Mesenchymal stem cell (in vitro differentiated cells and primary cell): ENCODE results near the gene GH1.

ENCODE experiments used
- DNase-seq: peaks from one replicate; pipeline ENCODE4 v3.0.0-alpha.2; 2013
- H2AFZ ChIP-seq: one replicate; pipeline ENCODE4 v1.6.1; 2013; ENCODE audit warnings: low read depth, mild to moderate bottlenecking, control low read depth, inconsistent platforms, low read length, moderate library complexity
- H2AK5ac ChIP-seq: 2 replicates; pipeline ENCODE4 v1.6.1; 2013; ENCODE audit warnings: low read length, moderate library complexity, mild to moderate bottlenecking, inconsistent platforms; ENCODE audit not compliant: severe bottlenecking
- H2BK120ac ChIP-seq: one replicate; pipeline ENCODE4 v1.6.1; 2013; ENCODE audit warnings: low read depth, mild to moderate bottlenecking, inconsistent platforms, low read length, moderate library complexity
- H2BK12ac ChIP-seq, 2 experiments: one replicate each; pipeline ENCODE4 v1.6.1; 2013; ENCODE audit warnings: inconsistent platforms in 2 of 2, low read length in 2 of 2, mild to moderate bottlenecking in 2 of 2, moderate library complexity in 2 of 2, control low read depth in 1 of 2
- H2BK15ac ChIP-seq: one replicate; pipeline ENCODE4 v1.6.1; 2013; ENCODE audit warnings: mild to moderate bottlenecking, low read depth, inconsistent platforms; ENCODE audit not compliant: poor library complexity, severe bottlenecking
- H2BK5ac ChIP-seq: 2 replicates; pipeline ENCODE4 v1.6.1; 2013; ENCODE audit warnings: low read depth, mild to moderate bottlenecking, low read length, control low read depth, inconsistent platforms; ENCODE audit not compliant: poor library complexity, severe bottlenecking
- H3K14ac ChIP-seq, 2 experiments: one replicate each; pipeline ENCODE4 v1.6.1; 2013; ENCODE audit warnings: inconsistent platforms in 2 of 2, low read length in 2 of 2, control low read depth in 1 of 2, mild to moderate bottlenecking in 1 of 2, moderate library complexity in 1 of 2
- H3K18ac ChIP-seq, 2 experiments: one replicate each; pipeline ENCODE4 v1.6.1; 2013; ENCODE audit warnings: inconsistent platforms in 2 of 2, low read length in 2 of 2, control low read depth in 1 of 2, low read depth in 1 of 2, mild to moderate bottlenecking in 1 of 2
- H3K23ac ChIP-seq, 2 experiments: one replicate each; pipeline ENCODE4 v1.6.1; 2013; ENCODE audit warnings: inconsistent platforms in 2 of 2, low read length in 2 of 2, mild to moderate bottlenecking in 2 of 2, moderate library complexity in 2 of 2, control low read depth in 1 of 2
- H3K27ac ChIP-seq: 2 replicates; pipeline ENCODE4 v1.5.1; 2013; ENCODE audit warnings: mild to moderate bottlenecking, moderate library complexity, low read length, control low read depth, inconsistent platforms; ENCODE audit not compliant: poor library complexity, severe bottlenecking
- H3K27me3 ChIP-seq, 2 experiments: 2 replicates each; pipeline versions ENCODE4 v1.6.1 to v1.7.0; 2013; ENCODE audit warnings: low read length in 2 of 2, mild to moderate bottlenecking in 2 of 2, moderate library complexity in 2 of 2, control low read depth in 1 of 2, inconsistent platforms in 1 of 2; ENCODE audit not compliant: control insufficient read depth in 1 of 2, insufficient read depth in 1 of 2
- H3K36me3 ChIP-seq, 2 experiments: 2 replicates each; pipeline versions ENCODE4 v1.6.1 to v1.7.0; 2013; ENCODE audit warnings: low read length in 2 of 2, control low read depth in 1 of 2, inconsistent platforms in 1 of 2, low read depth in 1 of 2, mild to moderate bottlenecking in 1 of 2; ENCODE audit not compliant: insufficient read depth in 2 of 2, control insufficient read depth in 1 of 2
- H3K4ac ChIP-seq, 2 experiments: one replicate each; pipeline ENCODE4 v1.6.1; 2013; ENCODE audit warnings: inconsistent platforms in 2 of 2, low read length in 2 of 2, mild to moderate bottlenecking in 2 of 2, moderate library complexity in 2 of 2, control low read depth in 1 of 2, low read depth in 1 of 2
- H3K4me1 ChIP-seq: 2 replicates; pipeline ENCODE4 v1.6.1; 2013; ENCODE audit warnings: low read depth, low read length, control low read depth; ENCODE audit not compliant: control insufficient read depth, insufficient read depth
- H3K4me2 ChIP-seq: 2 replicates; pipeline ENCODE4 v1.6.1; 2013; ENCODE audit warnings: low read length, mild to moderate bottlenecking, inconsistent platforms; ENCODE audit not compliant: poor library complexity, severe bottlenecking
- H3K4me3 ChIP-seq, 2 experiments: 2 replicates each; pipeline versions ENCODE4 v1.5.1 to v1.7.0; 2013; ENCODE audit warnings: low read length in 2 of 2, mild to moderate bottlenecking in 2 of 2, control low read depth in 1 of 2, low read depth in 1 of 2; ENCODE audit not compliant: insufficient read depth in 1 of 2
- H3K79me1 ChIP-seq: replicated peaks from 2 replicates; pipeline ENCODE4 v1.6.1; 2013; ENCODE audit warnings: mild to moderate bottlenecking, control low read depth, low read length, inconsistent platforms; ENCODE audit not compliant: poor library complexity, severe bottlenecking
- H3K9ac ChIP-seq: 2 replicates; pipeline ENCODE4 v1.7.0; 2013; ENCODE audit warnings: mild to moderate bottlenecking, low read length, moderate library complexity
- H3K9me3 ChIP-seq: 2 replicates; pipeline ENCODE4 v1.7.0; 2013; ENCODE audit warnings: mild to moderate bottlenecking, low read length; ENCODE audit not compliant: control insufficient read depth
- H4K8ac ChIP-seq: one replicate; pipeline ENCODE4 v1.6.1; 2013; ENCODE audit warnings: inconsistent platforms, mild to moderate bottlenecking, low read length, moderate library complexity
- H4K91ac ChIP-seq: one replicate; pipeline ENCODE4 v1.6.1; 2013; ENCODE audit warnings: mild to moderate bottlenecking, low read length, inconsistent platforms
- WGBS: methylation state at CpG from one replicate; pipeline ENCODE4 v1.1.7; 2013; ENCODE audit warnings: mixed read lengths; 5-methylcytosine and 5-hydroxymethylcytosine counted together

GH1 gene

DNA sequence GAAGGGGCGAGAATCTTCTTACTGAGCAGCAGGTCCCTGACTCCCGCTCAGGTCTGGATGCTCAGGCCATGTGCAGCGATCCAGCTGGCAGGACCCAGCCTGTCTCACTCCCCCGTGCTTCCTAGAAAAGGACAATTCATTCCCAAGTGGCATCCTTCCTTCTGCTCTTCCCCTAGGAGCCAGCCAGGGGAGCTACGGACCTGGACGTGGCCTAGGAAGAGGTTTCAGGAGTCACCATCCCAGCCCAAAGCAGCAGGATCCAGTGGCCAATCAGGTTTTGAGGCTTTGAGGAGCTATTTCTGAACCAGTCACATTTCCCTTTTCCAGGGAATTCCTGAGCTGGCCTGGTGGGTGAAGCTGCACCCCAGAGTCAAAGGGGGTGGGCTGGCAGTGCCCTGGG, 21.2 kb upstream of the GH1 start:
- Histone ChIP-seq H2BK120ac (no peak overlapping the region), H2AFZ (no peak overlapping the region), H2BK12ac (no peak overlapping the region), H4K91ac (no peak overlapping the region), H3K18ac (no peak overlapping the region), H2BK5ac (no peak overlapping the region), H3K36me3 (no peaks in the 10 kb centered on the region), H2AK5ac (no peak overlapping the region), H3K4me2 (no peak overlapping the region), H3K9me3 (no peaks in the 10 kb centered on the region), H2BK15ac (no peak overlapping the region), H3K14ac (no peak overlapping the region), H4K8ac (no peak overlapping the region), H3K23ac (no peak overlapping the region), H3K9ac (no peak overlapping the region), H3K27me3 (peaks cover 6 to 37% of the 10 kb centered on the region in 2 experiments), H3K4ac (no peak overlapping the region), H3K4me3 (no peak overlapping the region), H3K79me1 (no peaks in the 10 kb centered on the region), H3K4me1 (no peaks in the 10 kb centered on the region), H3K27ac (no peak overlapping the region)
- 67% methylated on average over 5 of the region's 6 CpGs for WGBS
- no peak for DNase-seq

DNA sequence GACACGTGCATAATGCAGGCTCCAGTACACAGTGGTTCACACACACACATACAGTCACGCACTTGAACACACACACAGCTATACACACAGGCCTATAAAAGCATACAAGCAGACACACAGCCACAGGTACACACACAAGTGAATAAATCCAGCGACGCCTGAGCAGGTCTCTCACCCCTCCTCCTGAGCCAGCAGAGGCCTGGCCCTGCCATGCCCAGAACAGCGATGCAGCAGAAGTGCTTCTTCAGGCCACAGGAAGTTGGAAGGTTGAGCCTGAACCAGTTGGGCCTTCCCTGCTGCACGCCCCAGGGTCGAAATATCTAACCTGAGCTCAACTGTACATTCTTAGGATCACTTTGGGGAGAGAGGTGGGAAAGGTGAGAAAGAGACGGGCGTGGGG, 20.8 kb upstream of the GH1 start:
- Histone ChIP-seq H3K79me1 (no peaks in the 10 kb centered on the region), H3K36me3 (no peaks in the 10 kb centered on the region), H2BK12ac (no peak overlapping the region), H3K9ac (no peak overlapping the region), H3K9me3 (no peaks in the 10 kb centered on the region), H3K23ac (no peak overlapping the region), H2AFZ (no peak overlapping the region), H3K27ac (no peak overlapping the region), H2BK15ac (no peak overlapping the region), H3K4me1 (no peaks in the 10 kb centered on the region), H3K14ac (peak overlapping the region in 1 of 2 experiments; percentile 18), H2AK5ac (no peak overlapping the region), H3K27me3 (peaks cover 11 to 37% of the 10 kb centered on the region in 2 experiments), H3K4me2 (no peak overlapping the region), H3K4ac (no peak overlapping the region), H4K8ac (no peak overlapping the region), H3K18ac (no peak overlapping the region), H2BK5ac (no peak overlapping the region), H3K4me3 (no peak overlapping the region), H2BK120ac (no peak overlapping the region), H4K91ac (no peak overlapping the region)
- WGBS: 90% methylated on average over 9 of the region's 9 CpGs
- no peak for DNase-seq

DNA sequence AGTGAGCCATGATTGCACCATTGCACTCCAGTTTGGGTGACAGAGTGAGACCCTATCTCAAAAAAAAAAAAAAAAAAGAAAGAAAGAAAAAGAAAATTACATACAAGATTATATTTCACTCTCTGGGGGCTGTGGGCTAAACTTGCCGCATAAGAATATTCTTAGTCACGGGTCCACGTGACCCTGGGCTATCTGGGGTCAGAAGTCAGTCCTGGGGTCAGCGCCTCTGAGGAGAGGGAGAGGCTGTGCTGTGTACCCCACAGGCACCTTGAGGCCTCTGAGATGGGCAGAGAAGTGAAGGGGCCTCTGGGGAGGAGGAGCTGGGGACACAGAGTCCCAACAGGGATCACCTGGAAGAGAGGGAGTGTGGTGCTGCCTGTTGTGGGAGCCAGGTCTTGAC, 19.3 kb upstream of the GH1 start:
- H3K18ac ChIP-seq: no peak overlapping the region
- no peaks in the 10 kb centered on the region for H3K36me3 ChIP-seq
- H2BK12ac ChIP-seq: no peak overlapping the region
- WGBS: 88% methylated on average over 4 of the region's 4 CpGs
- no peak overlapping the region for H3K4ac ChIP-seq
- no peak for DNase-seq
- H4K91ac ChIP-seq: no peak overlapping the region
- H3K27me3 ChIP-seq: peaks cover 11 to 43% of the 10 kb centered on the region in 2 experiments
- H3K4me3 ChIP-seq: no peak overlapping the region
- H3K4me1 ChIP-seq: no peaks in the 10 kb centered on the region
- H2BK120ac ChIP-seq: no peak overlapping the region
- H2BK15ac ChIP-seq: no peak overlapping the region
- H3K14ac ChIP-seq: no peak overlapping the region
- H3K4me2 ChIP-seq: no peak overlapping the region
- H2AK5ac ChIP-seq: no peak overlapping the region
- no peak overlapping the region for H3K9ac ChIP-seq
- no peak overlapping the region for H3K23ac ChIP-seq
- H2BK5ac ChIP-seq: no peak overlapping the region
- H3K79me1 ChIP-seq: no peaks in the 10 kb centered on the region
- no peak overlapping the region for H4K8ac ChIP-seq
- H3K9me3 ChIP-seq: no peaks in the 10 kb centered on the region
- H3K27ac ChIP-seq: no peak overlapping the region
- no peak overlapping the region for H2AFZ ChIP-seq

DNA sequence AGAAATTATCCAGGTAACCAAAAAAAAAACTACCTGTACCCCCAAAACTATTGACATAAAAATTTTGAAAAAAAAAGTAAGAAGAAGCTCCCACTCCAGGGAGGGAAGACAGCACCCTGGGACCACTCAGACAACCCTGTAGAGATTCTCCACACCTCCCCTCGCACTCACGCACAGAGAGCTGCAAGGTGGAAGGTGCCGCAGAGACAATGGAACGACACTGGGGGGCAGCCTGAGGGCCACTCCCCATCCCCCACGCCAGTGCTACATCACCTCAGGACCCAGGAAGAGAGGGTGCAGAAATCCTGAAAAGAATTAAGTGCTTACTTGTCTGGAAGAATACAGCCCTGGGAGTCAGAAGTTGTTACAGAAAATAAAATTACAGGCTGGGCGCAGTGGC, 18.7 kb upstream of the GH1 start:
- Histone ChIP-seq H3K4me1 (no peaks in the 10 kb centered on the region), H3K9me3 (no peaks in the 10 kb centered on the region), H3K4ac (no peak overlapping the region), H3K4me3 (no peak overlapping the region), H3K27ac (no peak overlapping the region), H2BK120ac (no peak overlapping the region), H2BK5ac (no peak overlapping the region), H2BK15ac (no peak overlapping the region), H3K79me1 (no peaks in the 10 kb centered on the region), H3K14ac (no peak overlapping the region), H3K18ac (no peak overlapping the region), H3K23ac (no peak overlapping the region), H4K8ac (no peak overlapping the region), H3K4me2 (no peak overlapping the region), H2AK5ac (no peak overlapping the region), H2BK12ac (no peak overlapping the region), H2AFZ (no peak overlapping the region), H3K27me3 (peaks cover 11 to 49% of the 10 kb centered on the region in 2 experiments), H4K91ac (no peak overlapping the region), H3K36me3 (no peaks in the 10 kb centered on the region), H3K9ac (no peak overlapping the region)
- WGBS: 90% methylated on average over 3 of the region's 6 CpGs
- no peak for DNase-seq
